Hypothalamus (tissue), 51 donors: ENCODE data around the gene HPCAL1.
A peak's percentile ranks its signal among the peaks of the same experiment; 100 is the strongest.

Experiments
- DNase-seq, 51 donors: peaks; one replicate each; lab custom pipeline; 2025; lab: John Stamatoyannopoulos, UW

The HPCAL1 gene

GRCh38 chr2:10331702-10332401 lies 29.1 kb downstream of the HPCAL1 start:
- DNase-seq: no peak

- DNase-seq: no peak
Observed at GRCh38 chr2:10332402-10333246, 29.9 kb downstream of the HPCAL1 start.

GRCh38 chr2:10333247-10333613 lies 30.5 kb downstream of the HPCAL1 start:
- DNase-seq: no peak

- no peak for DNase-seq
Observed at GRCh38 chr2:10333966-10334365, 31.3 kb downstream of the HPCAL1 start.

- DNase-seq: no peak
Observed at GRCh38 chr2:10335046-10335840, 32.5 kb downstream of the HPCAL1 start.

- no peak for DNase-seq
Observed at GRCh38 chr2:10336283-10336682, 33.6 kb downstream of the HPCAL1 start.

GRCh38 chr2:10337449-10338269 lies 35.0 kb downstream of the HPCAL1 start:
- no peak for DNase-seq

- DNase-seq: no peak
Observed at GRCh38 chr2:10338270-10339188, 35.8 kb downstream of the HPCAL1 start.

GRCh38 chr2:10339647-10340592 lies 37.2 kb downstream of the HPCAL1 start:
- DNase-seq: no peak

GRCh38 chr2:10340593-10340975 lies 37.9 kb downstream of the HPCAL1 start:
- DNase-seq: no peak

GRCh38 chr2:10341193-10341592 lies 38.5 kb downstream of the HPCAL1 start:
- no peak for DNase-seq

- peak in 15 of 51 donors; percentile 12 to 53 (median 31) for DNase-seq
Observed at GRCh38 chr2:10342245-10342951, 39.7 kb downstream of the HPCAL1 start.

- no peak for DNase-seq
Observed at GRCh38 chr2:10343191-10343590, 40.5 kb downstream of the HPCAL1 start.

GRCh38 chr2:10343658-10344057 lies 41.0 kb downstream of the HPCAL1 start:
- DNase-seq: no peak

- peak in 2 of 51 donors; percentile 11 to 18 for DNase-seq
Observed at GRCh38 chr2:10344105-10345066, 41.7 kb downstream of the HPCAL1 start.

GRCh38 chr2:10345126-10345525 lies 42.4 kb downstream of the HPCAL1 start:
- DNase-seq: no peak
